GM18909 (cell line): Measurements from ENCODE around the gene RALGAPA1.
"Not testable (repeated sequence)": the region's sequence is repeated elsewhere in the genome, so short reads cannot be mapped to it uniquely, and the experiment has no call there.

Experiments
- ATAC-seq: cut with Tn5 transposase; IDR thresholded peaks from one replicate; pipeline ENCODE4 v1.9.1; 2021; ENCODE audit warnings: mild to moderate bottlenecking; ENCODE audit not compliant: unreplicated experiment, poor library complexity

RALGAPA1 gene

GRCh38 chr14:35637269-35637668, 171.8 kb downstream of the RALGAPA1 start:
- ATAC-seq: no peak

GRCh38 chr14:35632676-35633075, 176.4 kb downstream of the RALGAPA1 start:
- no peak for ATAC-seq

- ATAC-seq: no peak
Observed at GRCh38 chr14:35632271-35632670, 176.8 kb downstream of the RALGAPA1 start.

GRCh38 chr14:35631071-35631805, 177.9 kb downstream of the RALGAPA1 start:
- no peak for ATAC-seq

- no peak for ATAC-seq
Observed at GRCh38 chr14:35628989-35629388, 180.1 kb downstream of the RALGAPA1 start.

GRCh38 chr14:35626947-35627346, 182.1 kb downstream of the RALGAPA1 start:
- not testable (repeated sequence) for ATAC-seq

- not testable (repeated sequence) for ATAC-seq
Observed at GRCh38 chr14:35621996-35622395, 187.1 kb downstream of the RALGAPA1 start.

- ATAC-seq: not testable (repeated sequence)
Observed at GRCh38 chr14:35619998-35620397, 189.1 kb downstream of the RALGAPA1 start.

- not testable (repeated sequence) for ATAC-seq
Observed at GRCh38 chr14:35619461-35619860, 189.6 kb downstream of the RALGAPA1 start.

- ATAC-seq: no peak
Observed at GRCh38 chr14:35617500-35617899, 191.6 kb downstream of the RALGAPA1 start.

- no peak for ATAC-seq
Observed at GRCh38 chr14:35607380-35607779, 201.7 kb downstream of the RALGAPA1 start.

GRCh38 chr14:35600253-35600652, 208.8 kb downstream of the RALGAPA1 start:
- ATAC-seq: no peak

- no peak for ATAC-seq
Observed at GRCh38 chr14:35594616-35595015, 214.5 kb downstream of the RALGAPA1 start.

GRCh38 chr14:35587373-35587772, 221.7 kb downstream of the RALGAPA1 start:
- ATAC-seq: not testable (repeated sequence)

- no peak for ATAC-seq
Observed at GRCh38 chr14:35578639-35579038, 230.5 kb downstream of the RALGAPA1 start.

- ATAC-seq: no peak
Observed at GRCh38 chr14:35578135-35578534, 231.0 kb downstream of the RALGAPA1 start.

- no peak for ATAC-seq
Observed at GRCh38 chr14:35576856-35577255, 232.2 kb downstream of the RALGAPA1 start.

- no peak for ATAC-seq
Observed at GRCh38 chr14:35576260-35576659, 232.8 kb downstream of the RALGAPA1 start.

- ATAC-seq: no peak
Observed at GRCh38 chr14:35573911-35574310, 235.2 kb downstream of the RALGAPA1 start.

- no peak for ATAC-seq
Observed at GRCh38 chr14:35571598-35571997, 237.5 kb downstream of the RALGAPA1 start.

GRCh38 chr14:35565871-35566464, 243.1 kb downstream of the RALGAPA1 start:
- ATAC-seq: no peak

GRCh38 chr14:35558680-35559079, 250.4 kb downstream of the RALGAPA1 start:
- ATAC-seq: no peak
